Measurements from ENCODE around the gene HOXA5.

Gene HOXA5

DNA sequence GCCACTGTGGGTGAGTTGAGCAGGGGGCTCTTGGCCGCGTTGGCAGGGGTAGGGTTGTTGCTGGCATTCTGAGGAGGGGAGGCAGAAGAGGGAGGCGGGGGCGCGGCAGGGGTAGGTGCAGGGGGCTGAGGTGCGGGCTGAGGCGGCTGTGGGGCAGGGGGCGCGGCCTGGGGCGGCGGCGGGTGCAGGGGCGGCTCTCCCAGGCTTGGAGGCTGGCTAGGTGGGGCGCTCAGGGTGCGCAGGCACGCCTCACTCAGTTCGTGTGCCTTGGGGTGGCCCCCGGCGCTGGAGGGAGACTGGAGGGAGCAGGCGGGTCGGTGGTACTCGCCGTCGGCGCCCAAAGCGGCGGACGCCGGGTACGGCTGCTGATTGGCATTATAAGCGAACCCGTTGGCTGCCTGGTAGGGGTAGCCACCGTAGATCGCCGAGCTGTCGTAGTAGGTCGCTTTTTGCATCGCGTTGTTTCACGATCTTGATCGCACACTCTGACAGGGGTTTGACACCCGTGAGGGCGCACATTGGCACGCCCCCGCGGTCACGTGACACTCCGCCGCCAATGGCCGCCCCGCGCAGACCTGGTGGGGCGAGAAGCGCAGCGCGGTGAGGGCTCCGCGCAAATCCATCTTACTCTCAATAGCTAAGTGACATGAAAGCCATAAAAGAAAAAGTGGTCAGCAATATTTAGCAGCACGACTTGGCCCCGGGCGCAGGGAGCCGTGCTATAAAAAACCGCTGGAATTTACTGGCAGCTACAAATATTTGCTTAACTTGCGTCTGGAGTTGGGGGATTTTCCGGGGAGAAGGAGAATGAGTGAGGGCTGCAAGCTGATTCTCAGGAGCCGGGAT, 33.1 kb downstream of the HOXA5 start:
- DNase-seq (ENCODE audit: insufficient read length, low spot score) (peak; percentile 91), FAIRE-seq (no peak)
- TF ChIP-seq POLR2A (IDR thresholded peaks at IDR 0.05; ENCODE audit: low read depth, low read length): peak; percentile 16; the same call in 1 of the 2 replicates

DNA sequence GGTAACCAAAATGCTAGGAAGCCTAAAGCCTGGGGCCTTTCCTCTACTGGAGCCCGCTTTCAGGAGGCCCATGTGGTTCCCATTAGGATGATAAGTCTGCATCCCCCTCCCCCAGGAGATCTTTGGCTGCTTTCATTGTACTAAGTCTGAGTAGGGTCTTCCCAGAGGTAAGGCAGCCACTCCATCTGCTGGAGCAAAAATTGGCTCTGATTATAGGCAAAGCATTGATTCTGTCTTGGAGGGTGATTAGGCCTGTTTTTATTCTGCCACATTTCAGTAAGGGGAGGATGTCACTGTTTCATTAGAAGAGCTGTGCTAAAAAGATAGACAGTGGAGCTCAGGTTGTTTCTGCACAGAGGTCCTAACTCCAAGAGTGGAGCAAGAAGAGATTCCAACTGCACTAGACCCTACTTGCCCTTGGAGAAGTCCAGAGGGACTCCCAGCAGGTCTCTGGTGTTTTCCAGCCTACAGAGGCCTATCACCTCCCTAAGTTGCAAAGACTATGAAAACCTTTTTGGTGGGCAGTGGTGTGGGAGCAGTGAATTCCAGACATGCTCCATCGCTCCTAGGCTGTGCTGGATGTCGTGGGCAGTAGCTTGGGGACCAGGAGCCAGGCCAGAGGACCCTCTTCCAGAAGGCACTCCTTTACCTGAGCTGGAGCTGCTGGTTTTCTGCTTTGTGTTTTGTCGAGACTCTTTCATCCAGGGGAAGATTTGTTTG, 33.9 kb downstream of the HOXA5 start:
- TF ChIP-seq POLR2A (IDR thresholded peaks at IDR 0.05; ENCODE audit: low read depth, low read length): no peak
- DNase-seq (ENCODE audit: insufficient read length, low spot score): no peak
- FAIRE-seq: no peak

DNA sequence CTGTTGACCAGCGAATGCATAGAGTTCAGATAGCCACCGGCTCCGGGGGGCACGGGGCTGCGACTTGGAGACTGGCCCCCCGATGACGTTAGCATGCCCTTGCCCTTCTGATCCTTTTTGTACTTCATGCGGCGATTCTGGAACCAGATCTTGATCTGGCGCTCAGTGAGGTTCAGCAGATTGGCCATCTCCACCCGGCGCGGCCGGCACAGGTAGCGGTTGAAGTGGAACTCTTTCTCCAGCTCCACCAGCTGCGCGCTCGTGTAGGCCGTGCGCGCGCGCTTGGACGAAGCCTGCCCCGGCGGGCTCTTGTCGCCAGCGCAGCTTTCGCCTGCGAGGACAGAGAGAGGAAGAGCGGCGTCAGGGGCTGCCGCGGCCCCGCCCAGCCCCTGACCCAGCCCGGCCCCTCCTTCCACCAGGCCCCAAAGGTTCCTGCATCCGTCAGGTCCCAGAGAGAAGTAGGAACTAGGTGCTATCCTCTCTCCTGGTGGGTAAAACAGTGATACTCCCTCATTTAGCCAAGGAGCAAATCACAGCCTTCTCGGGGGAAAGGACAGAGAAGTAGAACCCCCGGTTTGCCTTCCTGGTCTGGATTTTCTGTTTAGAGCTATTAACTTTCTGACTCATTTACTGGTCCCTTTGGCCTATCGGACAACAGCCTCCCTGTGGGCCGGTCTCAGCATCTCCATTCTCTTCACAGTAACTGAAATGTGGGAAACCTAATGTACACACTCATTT, 34.9 kb downstream of the HOXA5 start:
- DNase-seq (ENCODE audit: insufficient read length, low spot score) (no peak), FAIRE-seq (no peak)
- no peak for TF ChIP-seq POLR2A (IDR thresholded peaks at IDR 0.05; ENCODE audit: low read depth, low read length)

DNA sequence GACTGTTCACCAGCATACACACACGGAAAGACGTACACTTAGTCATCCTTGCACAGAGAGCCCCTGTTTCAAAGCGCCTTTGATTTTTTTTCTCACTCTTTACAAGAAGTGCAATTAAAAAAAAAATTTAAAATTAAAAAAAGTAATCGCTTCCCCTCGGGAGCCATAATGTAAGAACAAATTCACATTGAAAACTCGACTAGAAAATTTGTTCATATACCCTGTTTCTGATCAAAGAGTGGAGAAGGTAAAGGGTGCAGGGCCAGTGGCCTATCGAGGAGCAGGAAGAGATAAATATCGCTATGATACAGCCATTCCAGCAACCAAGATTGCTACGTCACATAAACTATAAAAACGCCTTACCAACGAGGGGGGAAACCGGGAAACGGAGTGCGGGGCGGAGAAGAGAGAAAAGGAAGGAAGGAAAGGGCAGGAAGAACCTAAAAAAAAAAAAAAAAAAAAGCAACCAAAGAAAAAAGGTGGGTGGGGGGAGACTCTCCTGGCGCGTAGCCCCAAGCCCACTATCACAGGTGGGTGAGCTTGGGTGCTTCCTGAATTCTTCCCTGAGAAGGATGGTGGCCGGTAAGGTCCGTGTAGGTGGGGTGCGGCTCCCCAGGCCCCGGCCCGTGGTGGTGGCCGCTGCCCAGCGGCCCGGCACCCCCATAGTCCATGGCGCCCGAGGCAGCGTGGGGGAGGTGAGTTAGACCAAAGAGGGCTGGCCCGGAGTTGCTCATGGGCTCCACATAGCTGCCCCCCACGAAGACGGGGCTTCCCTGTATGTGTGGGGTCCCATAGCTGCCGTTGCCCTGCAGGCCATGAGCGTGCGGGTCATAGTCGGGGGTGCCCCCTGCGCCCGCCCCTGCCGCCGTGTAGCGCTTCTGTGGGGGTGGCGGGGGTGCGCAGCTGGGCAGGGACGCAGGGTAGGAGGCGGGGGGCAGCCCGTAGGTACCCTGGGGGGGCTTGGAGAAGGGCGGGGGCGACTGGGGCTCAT, 35.8 kb downstream of the HOXA5 start:
- no peak for FAIRE-seq
- no peak for DNase-seq (ENCODE audit: insufficient read length, low spot score)
- TF ChIP-seq POLR2A (IDR thresholded peaks at IDR 0.05; ENCODE audit: low read depth, low read length): no peak

DNA sequence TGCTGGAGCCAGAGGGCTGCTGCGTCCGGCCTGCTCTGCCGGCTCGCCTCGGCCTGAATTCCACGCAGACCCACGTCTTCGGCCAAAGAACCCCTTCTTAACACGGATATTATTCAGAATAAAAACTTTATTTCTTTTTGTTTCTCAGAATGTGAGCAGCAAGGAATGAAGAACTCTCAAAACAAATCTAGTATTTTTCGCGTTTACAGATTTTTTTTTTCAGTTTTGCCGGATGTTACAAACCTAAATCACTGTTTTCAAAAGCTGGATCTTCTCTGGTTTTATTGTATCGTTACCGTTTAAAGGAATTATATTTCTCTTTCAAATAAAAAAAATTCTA, 36.6 kb downstream of the HOXA5 start:
- FAIRE-seq: no peak
- no peak for DNase-seq (ENCODE audit: insufficient read length, low spot score)
- TF ChIP-seq POLR2A (IDR thresholded peaks at IDR 0.05; ENCODE audit: low read depth, low read length): no peak

DNA sequence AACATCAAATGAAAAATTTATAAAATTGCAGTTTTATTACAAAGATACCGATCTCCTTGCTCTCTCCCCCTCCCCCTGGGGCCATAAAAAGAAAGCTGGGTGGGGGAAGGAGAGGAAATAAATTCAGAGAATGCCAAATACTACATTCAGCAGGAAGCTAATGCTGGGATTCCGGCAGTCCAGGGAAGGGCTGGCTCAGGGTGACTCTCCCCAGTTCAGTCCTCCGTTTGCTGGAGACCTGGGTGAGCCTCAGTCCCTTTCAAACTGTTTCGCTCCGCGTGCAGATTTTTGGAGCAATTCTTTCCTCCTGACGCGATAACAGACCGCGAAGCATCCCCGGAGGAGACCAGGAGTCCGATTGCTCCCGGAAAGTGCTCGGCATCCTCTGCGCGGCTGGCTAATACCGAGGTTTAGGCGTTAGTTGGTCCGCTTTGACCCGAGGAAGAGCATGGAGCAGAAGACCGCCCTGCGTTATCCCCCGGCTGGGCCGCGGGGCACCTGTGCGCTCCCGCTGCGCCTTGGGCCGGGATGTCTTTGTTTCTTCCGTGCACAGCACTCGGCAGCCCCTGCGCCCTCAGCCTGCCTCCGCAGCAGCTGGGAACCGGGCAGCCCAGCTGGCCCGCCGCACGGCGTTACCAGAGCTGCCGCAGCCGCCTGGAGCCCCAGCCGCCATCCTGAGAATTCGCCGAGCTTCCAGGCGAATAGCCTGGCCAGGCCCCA, 37.1 kb downstream of the HOXA5 start:
- no peak for DNase-seq (ENCODE audit: insufficient read length, low spot score)
- no peak for TF ChIP-seq POLR2A (IDR thresholded peaks at IDR 0.05; ENCODE audit: low read depth, low read length)
- FAIRE-seq: no peak

DNA sequence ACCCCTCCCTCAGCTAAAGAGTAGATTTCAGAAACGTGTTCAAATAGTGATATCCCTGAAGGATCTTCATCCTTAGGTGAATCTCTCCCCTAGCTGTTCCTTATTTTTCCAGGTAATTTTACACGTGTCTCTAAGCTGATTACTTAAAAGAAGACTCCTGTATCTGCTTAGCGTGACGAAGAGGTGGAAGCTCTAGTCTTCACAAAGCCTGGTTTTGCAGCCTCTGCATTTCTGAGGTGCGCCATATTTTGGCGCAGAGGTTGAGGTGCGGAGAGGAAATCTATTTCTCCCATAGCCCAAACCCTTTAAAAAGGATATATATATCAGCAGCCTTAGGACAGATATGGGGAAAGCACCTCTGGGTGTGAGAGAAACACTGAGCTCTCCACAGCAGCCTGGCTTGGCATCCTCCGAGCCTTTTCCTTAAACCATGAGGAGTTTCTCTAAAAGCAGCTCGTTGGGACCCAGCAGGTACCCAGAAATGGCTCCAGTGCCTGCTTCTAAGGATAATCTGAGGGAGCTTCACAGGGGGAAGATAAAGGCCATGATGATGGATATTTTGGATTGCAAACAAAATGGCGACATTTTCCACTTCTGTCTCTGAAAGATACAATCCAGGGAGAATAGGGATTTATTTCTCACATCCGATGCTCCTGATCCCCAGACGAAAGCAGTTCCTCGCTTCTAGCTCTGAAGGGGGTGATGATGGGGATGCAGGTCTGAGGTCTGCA, 38.0 kb downstream of the HOXA5 start:
- DNase-seq (ENCODE audit: insufficient read length, low spot score) (no peak), FAIRE-seq (no peak)
- no peak for TF ChIP-seq POLR2A (IDR thresholded peaks at IDR 0.05; ENCODE audit: low read depth, low read length)

DNA sequence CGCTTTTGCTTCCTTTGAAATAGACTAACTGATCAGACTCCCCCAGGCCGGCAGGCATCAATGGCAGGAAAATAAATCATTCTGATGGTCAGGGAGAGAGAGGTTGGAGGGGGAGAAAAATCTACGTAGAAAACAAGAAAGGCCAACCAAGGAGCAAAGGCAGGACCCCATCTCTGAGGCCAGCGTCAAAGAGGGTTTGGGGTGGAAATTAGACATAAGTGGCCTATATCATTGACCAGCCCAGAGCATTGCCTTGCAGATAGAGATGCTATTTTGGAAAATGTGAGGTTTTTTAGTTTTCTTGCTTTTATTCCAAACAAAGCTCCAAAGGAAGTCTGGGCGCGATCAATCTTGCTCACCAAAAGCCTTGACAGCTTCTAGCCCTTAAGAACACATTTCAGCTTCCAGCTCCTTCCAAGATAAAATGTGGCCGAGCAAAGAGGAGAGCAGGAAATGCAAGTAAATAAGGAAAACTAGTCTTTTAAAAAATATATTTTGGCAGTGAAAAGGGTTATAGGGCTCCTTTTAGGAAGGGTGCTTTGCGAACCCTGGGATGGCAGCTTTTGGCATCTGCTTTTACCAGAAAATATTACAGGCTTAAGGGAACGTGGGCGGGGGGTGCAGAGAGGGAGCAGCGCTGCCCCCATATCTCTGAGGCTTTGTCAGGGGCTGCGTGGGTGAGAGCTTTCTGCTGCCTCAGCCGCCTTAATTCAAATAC, 39.0 kb downstream of the HOXA5 start:
- FAIRE-seq: no peak
- no peak for DNase-seq (ENCODE audit: insufficient read length, low spot score)
- TF ChIP-seq POLR2A (IDR thresholded peaks at IDR 0.05; ENCODE audit: low read depth, low read length): no peak

DNA sequence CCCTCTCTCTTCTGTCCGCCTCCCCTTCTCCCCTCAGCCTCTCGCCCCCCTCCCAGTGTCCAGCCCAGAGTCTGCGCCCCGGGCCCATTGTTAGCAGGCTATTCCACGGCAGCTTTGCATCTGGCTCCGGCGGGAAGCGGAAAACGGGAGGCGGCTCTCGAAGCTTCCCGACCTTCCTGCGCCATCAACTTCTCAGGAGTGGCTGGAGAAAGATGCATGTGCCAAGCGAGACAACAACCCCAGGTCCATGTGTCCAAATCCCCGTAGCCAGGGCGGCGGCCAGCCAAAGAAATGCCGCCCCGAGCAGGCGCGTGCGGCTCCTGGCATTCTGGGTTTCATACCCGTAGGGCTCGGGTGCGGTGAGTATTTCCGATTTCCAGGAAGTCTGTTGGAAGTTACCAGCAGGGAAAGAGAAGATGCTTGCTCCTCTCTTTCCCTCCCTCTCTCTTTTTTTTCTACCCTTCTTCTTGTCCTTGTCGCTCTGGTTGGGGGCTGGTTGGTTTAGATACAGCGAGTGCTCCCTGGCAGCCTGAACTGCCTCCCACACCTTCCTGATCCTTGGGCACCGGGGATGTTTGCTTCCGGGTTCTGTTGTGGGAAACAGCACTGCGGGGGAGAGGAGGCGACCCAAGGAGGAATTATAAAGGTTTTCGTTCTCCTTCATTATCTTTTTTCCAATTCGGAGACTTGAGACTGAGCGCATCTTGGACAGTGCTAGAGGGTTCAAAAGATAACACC, 39.8 kb downstream of the HOXA5 start:
- FAIRE-seq: no peak
- no peak for TF ChIP-seq POLR2A (IDR thresholded peaks at IDR 0.05; ENCODE audit: low read depth, low read length)

DNA sequence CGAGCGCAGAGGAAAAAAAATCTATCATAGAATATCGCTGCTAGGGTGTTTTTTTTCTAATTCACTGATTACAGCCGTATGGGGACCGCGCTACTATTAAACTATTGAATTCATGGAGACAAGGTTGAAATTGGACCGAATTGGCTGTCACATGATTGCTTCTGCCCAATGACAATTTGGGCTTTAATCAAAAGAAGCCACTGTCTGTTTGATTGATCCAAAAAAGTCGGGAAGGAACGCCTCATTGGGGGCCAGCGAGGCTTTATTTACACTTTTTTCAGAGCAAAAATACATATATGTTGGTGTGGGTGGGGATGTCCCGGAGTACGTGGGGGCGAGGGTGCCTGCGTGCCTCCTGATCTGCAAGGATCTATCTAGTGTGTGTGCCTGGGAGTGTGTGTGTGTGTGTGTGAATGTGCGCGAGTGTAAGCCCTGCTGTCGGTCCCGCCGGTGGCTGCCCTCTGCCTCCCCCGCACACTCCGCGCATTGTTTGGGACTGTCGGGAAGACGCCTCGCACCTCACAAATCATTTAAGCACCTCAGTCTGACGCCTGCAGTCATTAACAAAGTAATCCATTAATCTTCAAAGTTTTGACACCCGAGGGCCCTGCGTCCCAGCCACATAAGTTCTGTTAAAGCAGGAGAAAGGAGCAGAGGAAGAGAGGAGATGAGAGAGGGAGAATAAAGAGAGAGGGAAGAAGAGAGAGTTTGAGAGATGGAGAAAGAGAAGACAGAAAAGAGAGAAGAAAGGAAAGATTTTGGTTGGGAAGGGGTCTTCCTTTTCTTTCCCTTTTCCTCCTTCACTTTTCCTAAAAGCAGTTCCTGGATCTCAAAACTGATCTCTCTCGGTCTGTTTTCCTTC, 40.7 kb downstream of the HOXA5 start, which contains the start of gene HOXA2:
TSS of gene HOXA2 (minus strand) at position 103 of the 862 bp plus-strand sequence. CDS start 183 bp downstream, outside the sequence.
- no peak for DNase-seq (ENCODE audit: insufficient read length, low spot score)
- no peak for FAIRE-seq
- TF ChIP-seq POLR2A (IDR thresholded peaks at IDR 0.05; ENCODE audit: low read depth, low read length): no peak

More for the DNA sequence above, 39.8 kb downstream of the HOXA5 start:
- no peak for DNase-seq (ENCODE audit: insufficient read length, low spot score)

All from H54 (cell line).